Measurements from ENCODE around the gene AOAH.

Gene AOAH, protein sequence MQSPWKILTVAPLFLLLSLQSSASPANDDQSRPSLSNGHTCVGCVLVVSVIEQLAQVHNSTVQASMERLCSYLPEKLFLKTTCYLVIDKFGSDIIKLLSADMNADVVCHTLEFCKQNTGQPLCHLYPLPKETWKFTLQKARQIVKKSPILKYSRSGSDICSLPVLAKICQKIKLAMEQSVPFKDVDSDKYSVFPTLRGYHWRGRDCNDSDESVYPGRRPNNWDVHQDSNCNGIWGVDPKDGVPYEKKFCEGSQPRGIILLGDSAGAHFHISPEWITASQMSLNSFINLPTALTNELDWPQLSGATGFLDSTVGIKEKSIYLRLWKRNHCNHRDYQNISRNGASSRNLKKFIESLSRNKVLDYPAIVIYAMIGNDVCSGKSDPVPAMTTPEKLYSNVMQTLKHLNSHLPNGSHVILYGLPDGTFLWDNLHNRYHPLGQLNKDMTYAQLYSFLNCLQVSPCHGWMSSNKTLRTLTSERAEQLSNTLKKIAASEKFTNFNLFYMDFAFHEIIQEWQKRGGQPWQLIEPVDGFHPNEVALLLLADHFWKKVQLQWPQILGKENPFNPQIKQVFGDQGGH

GRCh38 chr7:36723951-36724664, at the start of gene AOAH:
TSS of gene AOAH (minus strand) at chr7:36724494. CDS start at chr7:36724148, 346 bp downstream.
- Mint-ChIP-seq H3K36me3 (peaks cover 3% of the 10 kb centered on the region), H3K27ac (peak within 1 kb of the TSS; percentile 79), H3K9me3 (ENCODE audit: low read depth) (peaks cover 4% of the 10 kb centered on the region), H3K4me1 (ENCODE audit: low read depth) (peaks cover 87% of the 10 kb centered on the region), H3K4me3 (peak within 1 kb of the TSS; percentile 92), H3K27me3 (no peaks in the 10 kb centered on the region)

DNA sequence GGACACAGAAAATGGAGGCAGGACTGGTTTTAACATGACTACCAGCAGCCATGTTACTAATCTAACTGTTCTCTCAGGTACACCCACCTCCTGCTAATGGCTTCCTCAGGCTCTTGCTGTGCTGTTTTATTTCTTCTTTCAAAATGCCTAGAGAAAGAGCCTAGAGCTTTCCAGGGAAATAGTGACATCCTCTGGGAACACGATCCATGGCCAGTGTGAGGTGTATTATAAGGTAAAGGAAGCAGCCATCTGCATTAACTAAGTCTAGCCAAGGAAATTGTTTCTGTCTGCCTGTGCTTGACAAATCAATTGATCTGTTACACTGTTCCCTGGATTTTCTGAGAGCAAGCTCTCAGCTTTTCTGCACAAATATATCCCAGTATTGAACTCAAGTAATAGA, 42.2 kb upstream of the AOAH start:
- no peak overlapping the region for H3K27ac Mint-ChIP-seq
- peaks cover 34% of the 10 kb centered on the region for H3K4me1 Mint-ChIP-seq (ENCODE audit: low read depth)
- no peaks in the 10 kb centered on the region for H3K27me3 Mint-ChIP-seq
- no peak overlapping the region for H3K4me3 Mint-ChIP-seq
- H3K9me3 Mint-ChIP-seq (ENCODE audit: low read depth): no peaks in the 10 kb centered on the region
- no peaks in the 10 kb centered on the region for H3K36me3 Mint-ChIP-seq

GRCh38 chr7:36765605-36766004, 41.3 kb upstream of the AOAH start:
- Mint-ChIP-seq H3K36me3 (no peaks in the 10 kb centered on the region), H3K27me3 (no peaks in the 10 kb centered on the region), H3K4me3 (no peak overlapping the region), H3K27ac (no peak overlapping the region), H3K9me3 (ENCODE audit: low read depth) (no peaks in the 10 kb centered on the region), H3K4me1 (ENCODE audit: low read depth) (peaks cover 34% of the 10 kb centered on the region)

DNA sequence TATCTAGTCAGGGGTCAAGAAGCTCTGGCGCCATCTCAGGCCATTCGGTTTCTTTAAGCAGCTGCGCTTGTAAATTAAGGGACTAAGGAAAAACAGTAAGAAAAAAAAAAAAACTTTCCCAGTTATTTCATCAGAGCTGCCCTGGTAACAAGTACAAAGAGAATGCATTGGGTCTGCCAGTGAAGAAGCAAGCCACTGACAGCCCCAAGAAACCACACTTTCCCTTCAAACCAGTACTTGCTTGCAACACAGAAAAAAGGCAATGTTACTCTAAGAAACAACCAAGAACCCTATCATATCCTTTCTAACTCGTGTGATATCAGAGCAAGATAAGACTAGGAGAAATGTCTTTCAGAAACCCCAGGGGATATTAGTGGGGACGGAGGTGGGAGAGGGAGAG, 40.6 kb upstream of the AOAH start:
- Mint-ChIP-seq H3K4me1 (ENCODE audit: low read depth) (peaks cover 34% of the 10 kb centered on the region), H3K9me3 (ENCODE audit: low read depth) (no peaks in the 10 kb centered on the region), H3K4me3 (peak overlapping the region; percentile 5), H3K27ac (peak overlapping the region; percentile 25), H3K27me3 (no peaks in the 10 kb centered on the region), H3K36me3 (no peaks in the 10 kb centered on the region)

DNA sequence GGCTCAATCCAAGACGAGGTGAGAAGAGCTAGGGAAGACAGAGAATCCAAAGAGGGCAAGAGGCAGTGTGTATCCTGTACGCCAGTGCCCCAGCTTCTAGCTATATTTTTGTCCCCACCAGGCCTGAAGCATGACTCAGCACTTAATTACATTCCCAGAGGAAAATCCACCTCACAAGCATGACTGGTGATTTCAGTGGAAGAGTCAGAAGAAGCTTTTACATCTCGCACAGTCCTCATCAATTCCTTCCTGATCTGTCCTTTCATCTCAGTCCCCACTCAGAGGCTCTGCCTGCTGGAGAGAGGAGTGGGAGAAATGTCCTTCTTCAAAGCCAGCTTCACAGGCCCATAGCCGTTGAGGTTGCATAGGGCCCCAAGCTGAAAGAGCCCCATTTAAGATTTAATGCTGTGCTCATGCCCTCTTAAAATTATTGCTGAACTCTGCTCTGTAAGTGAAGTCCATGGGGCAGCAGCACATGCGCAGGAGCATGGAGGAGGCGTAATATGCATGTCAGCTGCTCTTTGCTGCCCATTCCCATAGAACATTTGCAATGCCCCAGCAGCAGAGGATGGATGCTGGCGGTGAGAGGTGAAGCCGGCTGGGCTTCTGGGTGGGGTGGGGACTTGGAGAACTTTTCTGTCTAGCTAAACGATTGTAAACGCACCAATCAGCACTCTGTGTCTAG, 39.0 kb upstream of the AOAH start:
- Mint-ChIP-seq H3K9me3 (ENCODE audit: low read depth) (no peaks in the 10 kb centered on the region), H3K4me3 (no peak overlapping the region), H3K27me3 (no peaks in the 10 kb centered on the region)

GRCh38 chr7:36762394-36762793, 38.1 kb upstream of the AOAH start:
- no peaks in the 10 kb centered on the region for H3K9me3 Mint-ChIP-seq (ENCODE audit: low read depth)
- no peak overlapping the region for H3K27ac Mint-ChIP-seq
- H3K4me3 Mint-ChIP-seq: no peak overlapping the region
- peaks cover 32% of the 10 kb centered on the region for H3K4me1 Mint-ChIP-seq (ENCODE audit: low read depth)
- H3K27me3 Mint-ChIP-seq: no peaks in the 10 kb centered on the region
- no peaks in the 10 kb centered on the region for H3K36me3 Mint-ChIP-seq

More for the DNA sequence above, 39.0 kb upstream of the AOAH start:
- H3K36me3 Mint-ChIP-seq: no peaks in the 10 kb centered on the region
- H3K4me1 Mint-ChIP-seq (ENCODE audit: low read depth): peaks cover 32% of the 10 kb centered on the region
- no peak overlapping the region for H3K27ac Mint-ChIP-seq

- H3K27me3 Mint-ChIP-seq: no peaks in the 10 kb centered on the region
- H3K4me3 Mint-ChIP-seq: no peak overlapping the region
- H3K27ac Mint-ChIP-seq: no peak overlapping the region
- H3K36me3 Mint-ChIP-seq: no peaks in the 10 kb centered on the region
- no peaks in the 10 kb centered on the region for H3K9me3 Mint-ChIP-seq (ENCODE audit: low read depth)
- peaks cover 29% of the 10 kb centered on the region for H3K4me1 Mint-ChIP-seq (ENCODE audit: low read depth)
Measured at GRCh38 chr7:36761835-36762234, 37.5 kb upstream of the AOAH start.

DNA sequence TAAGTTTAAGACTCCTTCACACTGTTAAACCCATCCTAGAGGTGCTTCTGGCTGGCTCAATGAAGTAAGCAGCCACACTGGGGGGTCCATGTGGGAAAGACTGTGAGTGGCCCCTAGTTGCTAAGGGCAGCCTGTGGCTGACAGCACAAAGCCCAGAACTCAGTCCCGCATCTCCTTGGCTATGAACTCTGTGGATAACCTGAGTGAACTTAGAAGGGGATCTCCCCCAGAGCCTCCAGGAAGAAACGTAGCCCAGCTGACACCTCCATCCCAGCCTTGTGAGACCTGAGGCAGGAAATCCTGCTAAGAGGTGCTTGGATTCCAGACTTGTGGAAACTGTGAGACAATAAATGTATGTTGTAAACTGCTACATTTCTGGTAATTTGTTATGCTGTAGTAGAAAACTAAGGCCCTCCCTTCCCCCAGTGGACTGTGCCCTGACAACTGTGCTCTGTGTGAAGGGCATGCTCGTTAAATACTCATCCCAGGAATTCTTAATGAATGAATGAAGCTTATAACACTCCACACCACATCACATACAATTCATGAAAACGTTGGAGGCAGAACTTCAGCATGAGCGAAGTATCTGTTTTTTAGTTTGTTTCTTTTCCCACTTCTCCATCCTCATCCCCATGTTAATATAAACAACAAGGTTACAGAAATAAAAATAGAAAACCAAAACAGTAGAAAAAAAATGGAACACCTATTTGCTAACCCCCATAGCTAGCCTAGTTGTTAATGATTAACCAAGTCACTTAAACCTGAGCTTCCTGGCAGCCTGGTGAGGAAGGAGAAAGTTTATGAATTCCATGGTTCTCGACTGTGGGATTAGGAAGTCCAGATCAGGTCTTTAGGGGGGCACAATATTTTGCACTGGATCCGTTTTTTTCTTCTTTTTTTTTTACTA, 36.8 kb upstream of the AOAH start:
- H3K27me3 Mint-ChIP-seq: no peaks in the 10 kb centered on the region
- H3K36me3 Mint-ChIP-seq: no peaks in the 10 kb centered on the region
- H3K27ac Mint-ChIP-seq: no peak overlapping the region
- H3K4me1 Mint-ChIP-seq (ENCODE audit: low read depth): peaks cover 24% of the 10 kb centered on the region
- H3K9me3 Mint-ChIP-seq (ENCODE audit: low read depth): no peaks in the 10 kb centered on the region
- H3K4me3 Mint-ChIP-seq: no peak overlapping the region

DNA sequence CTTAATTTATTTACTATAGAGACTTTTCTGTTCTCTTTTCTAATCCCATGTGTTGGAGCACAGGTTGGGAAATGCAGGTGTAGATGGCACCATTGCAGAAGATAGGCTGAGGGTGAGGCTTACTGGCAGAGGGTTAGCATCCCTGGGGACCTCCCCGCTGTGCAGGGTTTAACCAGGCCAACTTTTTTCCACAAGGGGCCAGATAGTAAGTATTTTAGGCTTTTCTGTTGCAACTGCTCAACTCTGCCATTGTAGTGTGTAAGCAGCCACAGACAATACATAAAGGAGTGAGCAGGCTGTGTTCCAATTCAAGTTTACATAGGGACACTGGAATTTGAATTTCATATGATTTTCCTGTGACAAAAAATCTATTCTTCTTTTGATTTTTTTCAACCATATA, 34.6 kb upstream of the AOAH start:
- no peaks in the 10 kb centered on the region for H3K27me3 Mint-ChIP-seq
- H3K27ac Mint-ChIP-seq: no peak overlapping the region
- H3K9me3 Mint-ChIP-seq (ENCODE audit: low read depth): no peaks in the 10 kb centered on the region
- peaks cover 8% of the 10 kb centered on the region for H3K4me1 Mint-ChIP-seq (ENCODE audit: low read depth)
- H3K36me3 Mint-ChIP-seq: no peaks in the 10 kb centered on the region
- H3K4me3 Mint-ChIP-seq: no peak overlapping the region

DNA sequence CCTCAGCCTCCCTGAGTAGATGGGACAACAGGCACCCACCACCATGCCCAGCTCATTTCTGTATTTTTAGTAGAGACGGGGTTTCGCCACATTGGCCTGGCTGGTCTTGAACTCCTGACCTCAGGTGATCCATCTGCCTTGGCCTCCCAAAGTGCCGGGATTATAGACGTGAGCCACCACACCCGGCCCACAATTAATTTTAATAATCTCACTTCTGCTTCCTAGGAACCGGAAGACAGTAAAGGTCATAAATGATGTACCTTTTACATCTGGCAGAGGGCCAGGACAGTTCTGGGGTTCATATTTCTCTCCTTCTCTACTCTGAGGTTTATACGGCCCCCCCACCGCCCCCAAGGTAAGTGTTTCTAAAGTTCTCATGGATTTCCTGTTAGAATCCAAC, 31.2 kb upstream of the AOAH start:
- H3K4me3 Mint-ChIP-seq: no peak overlapping the region
- no peaks in the 10 kb centered on the region for H3K27me3 Mint-ChIP-seq
- H3K4me1 Mint-ChIP-seq (ENCODE audit: low read depth): peaks cover 8% of the 10 kb centered on the region
- H3K9me3 Mint-ChIP-seq (ENCODE audit: low read depth): no peaks in the 10 kb centered on the region
- H3K27ac Mint-ChIP-seq: no peak overlapping the region
- H3K36me3 Mint-ChIP-seq: peaks cover 2% of the 10 kb centered on the region

GRCh38 chr7:36752026-36752711, 27.9 kb upstream of the AOAH start:
- Mint-ChIP-seq H3K27me3 (no peaks in the 10 kb centered on the region), H3K4me1 (ENCODE audit: low read depth) (peaks cover 29% of the 10 kb centered on the region), H3K9me3 (ENCODE audit: low read depth) (no peaks in the 10 kb centered on the region), H3K4me3 (no peak overlapping the region), H3K27ac (no peak overlapping the region), H3K36me3 (peaks cover 2% of the 10 kb centered on the region)

DNA sequence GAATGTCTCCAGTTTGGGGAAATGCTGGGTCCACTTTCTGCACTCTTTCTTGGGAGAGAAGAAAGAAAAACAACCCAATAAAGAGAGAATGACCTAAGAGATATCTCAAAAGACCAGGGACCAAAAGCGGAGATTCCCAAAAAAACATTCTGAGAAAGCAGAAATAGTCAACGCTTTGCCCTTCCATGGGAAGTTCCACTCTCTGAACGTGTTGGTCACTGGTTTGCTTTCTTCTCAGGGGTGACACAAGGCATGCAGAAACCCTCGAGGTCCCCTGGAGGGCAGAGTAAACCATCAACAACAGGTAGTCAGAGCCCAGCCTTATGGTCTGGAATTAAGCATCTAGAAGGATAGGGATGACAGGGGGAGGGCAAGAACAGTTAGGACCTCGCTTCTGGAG, 26.2 kb upstream of the AOAH start:
- no peaks in the 10 kb centered on the region for H3K9me3 Mint-ChIP-seq (ENCODE audit: low read depth)
- H3K4me3 Mint-ChIP-seq: no peak overlapping the region
- peaks cover 2% of the 10 kb centered on the region for H3K36me3 Mint-ChIP-seq
- no peaks in the 10 kb centered on the region for H3K27me3 Mint-ChIP-seq
- peaks cover 26% of the 10 kb centered on the region for H3K4me1 Mint-ChIP-seq (ENCODE audit: low read depth)
- H3K27ac Mint-ChIP-seq: no peak overlapping the region

GRCh38 chr7:36749282-36749960, 25.1 kb upstream of the AOAH start:
- peaks cover 2% of the 10 kb centered on the region for H3K36me3 Mint-ChIP-seq
- H3K27me3 Mint-ChIP-seq: no peaks in the 10 kb centered on the region
- H3K9me3 Mint-ChIP-seq (ENCODE audit: low read depth): no peaks in the 10 kb centered on the region

More at GRCh38 chr7:36749282-36749960, 25.1 kb upstream of the AOAH start:
- H3K4me3 Mint-ChIP-seq: no peak overlapping the region
- no peak overlapping the region for H3K27ac Mint-ChIP-seq
- peaks cover 26% of the 10 kb centered on the region for H3K4me1 Mint-ChIP-seq (ENCODE audit: low read depth)
